ENCODE data around the gene SSTR1.

Gene SSTR1

GRCh38 chr14:38202444-38203191 lies 5.1 kb upstream of the SSTR1 start:
- no peak for DNase-seq (ENCODE audit: low spot score)

GRCh38 chr14:38203929-38204718 lies 3.6 kb upstream of the SSTR1 start:
- DNase-seq (ENCODE audit: low spot score): no peak

GRCh38 chr14:38204719-38205115 lies 3.0 kb upstream of the SSTR1 start:
- no peak for DNase-seq (ENCODE audit: low spot score)

- DNase-seq (ENCODE audit: low spot score): no peak
Measured at GRCh38 chr14:38205119-38205813, 2.4 kb upstream of the SSTR1 start.

- no peak for DNase-seq (ENCODE audit: low spot score)
Measured at GRCh38 chr14:38205949-38206665, 1.6 kb upstream of the SSTR1 start.

GRCh38 chr14:38206689-38207376 lies 871 bp upstream of the SSTR1 start:
- DNase-seq (ENCODE audit: low spot score): no peak

- DNase-seq (ENCODE audit: low spot score): no peak
Measured at GRCh38 chr14:38207377-38207735, 348 bp upstream of the SSTR1 start.

- DNase-seq (ENCODE audit: low spot score): no peak
Measured at GRCh38 chr14:38208618-38209562, 1.2 kb downstream of the SSTR1 start.

GRCh38 chr14:38209572-38210557 lies 2.2 kb downstream of the SSTR1 start:
- no peak for DNase-seq (ENCODE audit: low spot score)

- no peak for DNase-seq (ENCODE audit: low spot score)
Measured at GRCh38 chr14:38210587-38211216, 3.0 kb downstream of the SSTR1 start.

GRCh38 chr14:38211255-38211735 lies 3.6 kb downstream of the SSTR1 start:
- DNase-seq (ENCODE audit: low spot score): no peak

GRCh38 chr14:38212111-38212510 lies 4.4 kb downstream of the SSTR1 start:
- no peak for DNase-seq (ENCODE audit: low spot score)

GRCh38 chr14:38213001-38213400 lies 5.3 kb downstream of the SSTR1 start:
- DNase-seq (ENCODE audit: low spot score): no peak

GRCh38 chr14:38217553-38217952 lies 9.8 kb downstream of the SSTR1 start:
- DNase-seq (ENCODE audit: low spot score): no peak

GRCh38 chr14:38221077-38221476 lies 13.4 kb downstream of the SSTR1 start:
- no peak for DNase-seq (ENCODE audit: low spot score)

- DNase-seq (ENCODE audit: low spot score): no peak
Measured at GRCh38 chr14:38224338-38224737, 16.6 kb downstream of the SSTR1 start.

- DNase-seq (ENCODE audit: low spot score): no peak
Measured at GRCh38 chr14:38225946-38226345, 18.2 kb downstream of the SSTR1 start.

GRCh38 chr14:38226366-38226765 lies 18.7 kb downstream of the SSTR1 start:
- no peak for DNase-seq (ENCODE audit: low spot score)

GRCh38 chr14:38233218-38233617 lies 25.5 kb downstream of the SSTR1 start:
- no peak for DNase-seq (ENCODE audit: low spot score)

All from activated CD4-positive, alpha-beta T cell treated with anti-CD3 and anti-CD28 coated beads, Interleukin-2, Interleukin-4, amounts not matched to agents 100 ng/mL and 50 ng/mL, durations not matched to agents 16 hours and 8 hours (primary cell).